Liver (tissue), 3 donors: ENCODE measurements around the gene ARHGEF1.

Source experiments
- GABPA ChIP-seq, 2 donors: IDR thresholded peaks in 1 of 2; conservative IDR thresholded peaks in 1 of 2; 2 replicates each; pipeline ENCODE4 v1.6.1; 2016; ENCODE audit warnings: antibody characterized with exemption in 2 of 2, mild to moderate bottlenecking in 1 of 2, moderate library complexity in 1 of 2
- HNF4G ChIP-seq: IDR thresholded peaks from 2 replicates; pipeline ENCODE4 v1.6.1; 2016; ENCODE audit warnings: antibody characterized with exemption
- RAD21 ChIP-seq, 2 donors: IDR thresholded peaks; 2 replicates each; pipeline ENCODE4 v1.6.1; 2016; ENCODE audit warnings: antibody characterized with exemption in 2 of 2, mild to moderate bottlenecking in 2 of 2
- RXRA ChIP-seq, 2 donors: IDR thresholded peaks; 2 replicates each; pipeline ENCODE4 v1.6.1; 2017 to 2018; ENCODE audit warnings: antibody characterized with exemption in 2 of 2, mild to moderate bottlenecking in 1 of 2
- SP1 ChIP-seq: IDR thresholded peaks from 2 replicates; pipeline ENCODE4 v1.6.1; 2018; ENCODE audit warnings: antibody characterized with exemption, mild to moderate bottlenecking
- TAF1 ChIP-seq: conservative IDR thresholded peaks from 2 replicates; pipeline ENCODE4 v1.6.1; 2016; ENCODE audit warnings: antibody characterized with exemption, mild to moderate bottlenecking
- TF ChIP-seq, protein P1 (sequence below): fragments of 150-350 bp; IDR thresholded peaks from 2 replicates; pipeline ENCODE4 v1.5.1; 2017; ENCODE audit warnings: improper control_type of control experiment, low read depth, low read length; ENCODE audit not compliant: missing input control
- TF ChIP-seq, protein P2 (sequence below): IDR thresholded peaks from 2 replicates; pipeline ENCODE4 v1.6.1; 2016; ENCODE audit warnings: antibody characterized with exemption, mild to moderate bottlenecking
- TF ChIP-seq, protein P3 (sequence below): IDR thresholded peaks from 2 replicates; pipeline ENCODE4 v1.6.1; 2016; ENCODE audit warnings: antibody characterized with exemption
- donor health status: healthy.
- donor health status: healthy.

DNA sequence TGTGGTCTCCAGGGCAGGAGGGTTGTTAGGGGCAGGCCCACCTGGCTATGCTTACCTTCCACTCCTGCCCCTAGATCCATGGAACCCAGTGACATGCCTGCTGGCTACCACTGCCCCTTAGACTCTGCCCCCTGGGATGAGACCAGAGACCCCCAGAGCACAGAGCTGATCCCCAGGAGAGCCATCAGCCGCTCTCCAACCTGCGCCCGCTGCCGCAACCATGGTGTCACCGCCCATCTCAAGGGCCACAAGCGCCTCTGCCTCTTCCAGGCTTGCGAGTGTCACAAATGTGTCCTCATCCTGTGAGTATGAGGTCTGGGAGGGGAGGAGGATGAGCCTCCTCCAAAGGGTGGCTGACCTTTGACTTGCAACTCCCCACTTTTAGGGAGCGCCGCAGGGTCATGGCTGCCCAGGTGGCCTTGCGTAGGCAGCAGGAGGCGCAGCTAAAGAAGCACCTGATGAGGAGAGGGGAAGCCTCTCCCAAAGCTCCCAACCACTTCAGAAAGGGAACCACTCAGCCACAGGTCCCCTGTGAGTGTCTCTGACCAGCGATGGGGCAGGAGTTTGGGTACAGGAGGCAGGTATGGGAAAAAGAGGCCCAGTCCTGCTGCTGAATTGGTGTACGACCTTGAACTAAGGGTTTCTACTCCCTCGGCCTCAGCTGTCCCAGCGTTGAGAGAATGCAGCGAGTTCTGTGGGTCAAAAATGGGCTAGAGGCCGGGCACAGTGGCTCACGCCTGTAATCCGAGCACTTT is 35.5 kb upstream of the ARHGEF1 start:
- TF ChIP-seq, protein P1, sequence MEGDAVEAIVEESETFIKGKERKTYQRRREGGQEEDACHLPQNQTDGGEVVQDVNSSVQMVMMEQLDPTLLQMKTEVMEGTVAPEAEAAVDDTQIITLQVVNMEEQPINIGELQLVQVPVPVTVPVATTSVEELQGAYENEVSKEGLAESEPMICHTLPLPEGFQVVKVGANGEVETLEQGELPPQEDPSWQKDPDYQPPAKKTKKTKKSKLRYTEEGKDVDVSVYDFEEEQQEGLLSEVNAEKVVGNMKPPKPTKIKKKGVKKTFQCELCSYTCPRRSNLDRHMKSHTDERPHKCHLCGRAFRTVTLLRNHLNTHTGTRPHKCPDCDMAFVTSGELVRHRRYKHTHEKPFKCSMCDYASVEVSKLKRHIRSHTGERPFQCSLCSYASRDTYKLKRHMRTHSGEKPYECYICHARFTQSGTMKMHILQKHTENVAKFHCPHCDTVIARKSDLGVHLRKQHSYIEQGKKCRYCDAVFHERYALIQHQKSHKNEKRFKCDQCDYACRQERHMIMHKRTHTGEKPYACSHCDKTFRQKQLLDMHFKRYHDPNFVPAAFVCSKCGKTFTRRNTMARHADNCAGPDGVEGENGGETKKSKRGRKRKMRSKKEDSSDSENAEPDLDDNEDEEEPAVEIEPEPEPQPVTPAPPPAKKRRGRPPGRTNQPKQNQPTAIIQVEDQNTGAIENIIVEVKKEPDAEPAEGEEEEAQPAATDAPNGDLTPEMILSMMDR, result no peak
- TF ChIP-seq, protein P2, sequence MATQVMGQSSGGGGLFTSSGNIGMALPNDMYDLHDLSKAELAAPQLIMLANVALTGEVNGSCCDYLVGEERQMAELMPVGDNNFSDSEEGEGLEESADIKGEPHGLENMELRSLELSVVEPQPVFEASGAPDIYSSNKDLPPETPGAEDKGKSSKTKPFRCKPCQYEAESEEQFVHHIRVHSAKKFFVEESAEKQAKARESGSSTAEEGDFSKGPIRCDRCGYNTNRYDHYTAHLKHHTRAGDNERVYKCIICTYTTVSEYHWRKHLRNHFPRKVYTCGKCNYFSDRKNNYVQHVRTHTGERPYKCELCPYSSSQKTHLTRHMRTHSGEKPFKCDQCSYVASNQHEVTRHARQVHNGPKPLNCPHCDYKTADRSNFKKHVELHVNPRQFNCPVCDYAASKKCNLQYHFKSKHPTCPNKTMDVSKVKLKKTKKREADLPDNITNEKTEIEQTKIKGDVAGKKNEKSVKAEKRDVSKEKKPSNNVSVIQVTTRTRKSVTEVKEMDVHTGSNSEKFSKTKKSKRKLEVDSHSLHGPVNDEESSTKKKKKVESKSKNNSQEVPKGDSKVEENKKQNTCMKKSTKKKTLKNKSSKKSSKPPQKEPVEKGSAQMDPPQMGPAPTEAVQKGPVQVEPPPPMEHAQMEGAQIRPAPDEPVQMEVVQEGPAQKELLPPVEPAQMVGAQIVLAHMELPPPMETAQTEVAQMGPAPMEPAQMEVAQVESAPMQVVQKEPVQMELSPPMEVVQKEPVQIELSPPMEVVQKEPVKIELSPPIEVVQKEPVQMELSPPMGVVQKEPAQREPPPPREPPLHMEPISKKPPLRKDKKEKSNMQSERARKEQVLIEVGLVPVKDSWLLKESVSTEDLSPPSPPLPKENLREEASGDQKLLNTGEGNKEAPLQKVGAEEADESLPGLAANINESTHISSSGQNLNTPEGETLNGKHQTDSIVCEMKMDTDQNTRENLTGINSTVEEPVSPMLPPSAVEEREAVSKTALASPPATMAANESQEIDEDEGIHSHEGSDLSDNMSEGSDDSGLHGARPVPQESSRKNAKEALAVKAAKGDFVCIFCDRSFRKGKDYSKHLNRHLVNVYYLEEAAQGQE, result no peak
- TF ChIP-seq, protein P3, sequence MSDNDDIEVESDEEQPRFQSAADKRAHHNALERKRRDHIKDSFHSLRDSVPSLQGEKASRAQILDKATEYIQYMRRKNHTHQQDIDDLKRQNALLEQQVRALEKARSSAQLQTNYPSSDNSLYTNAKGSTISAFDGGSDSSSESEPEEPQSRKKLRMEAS, result no peak
- TF ChIP-seq RXRA (IDR thresholded peaks at IDR 0.05), result no peak
- no peak for TF ChIP-seq RAD21 (IDR thresholded peaks at IDR 0.05)
- TF ChIP-seq GABPA (IDR thresholded peaks at IDR 0.05 in 1 of 2, conservative IDR thresholded peaks at IDR 0.05 in 1 of 2), result no peak
- no peak for TF ChIP-seq TAF1
- TF ChIP-seq SP1, result no peak
- TF ChIP-seq HNF4G, result no peak
